GM19395 (cell line): ENCODE data around the gene CCDC158.
"Not testable (repeated sequence)": the region's sequence is repeated elsewhere in the genome, so short reads cannot be mapped to it uniquely, and the experiment has no call there.

Experiments
- ATAC-seq: cut with Tn5 transposase; IDR thresholded peaks from one replicate; pipeline ENCODE4 v1.9.1; 2021; ENCODE audit warnings: mild to moderate bottlenecking, moderate library complexity; ENCODE audit not compliant: unreplicated experiment

CCDC158 gene

GRCh38 chr4:76282941-76283689 is 137.8 kb downstream of the CCDC158 start:
- ATAC-seq: no peak

- not testable (repeated sequence) for ATAC-seq
Observed at GRCh38 chr4:76281594-76281993, 139.3 kb downstream of the CCDC158 start.

GRCh38 chr4:76280488-76281441 is 140.2 kb downstream of the CCDC158 start:
- no peak for ATAC-seq

- ATAC-seq: no peak
Observed at GRCh38 chr4:76279462-76279861, 141.5 kb downstream of the CCDC158 start.

- ATAC-seq: no peak
Observed at GRCh38 chr4:76278583-76278982, 142.4 kb downstream of the CCDC158 start.

- ATAC-seq: no peak
Observed at GRCh38 chr4:76277667-76278066, 143.3 kb downstream of the CCDC158 start.

GRCh38 chr4:76276813-76277212 is 144.1 kb downstream of the CCDC158 start:
- no peak for ATAC-seq

GRCh38 chr4:76275486-76276124 is 145.3 kb downstream of the CCDC158 start:
- no peak for ATAC-seq

- ATAC-seq: no peak
Observed at GRCh38 chr4:76272999-76273398, 147.9 kb downstream of the CCDC158 start.

GRCh38 chr4:76272582-76272981 is 148.4 kb downstream of the CCDC158 start:
- no peak for ATAC-seq

- ATAC-seq: no peak
Observed at GRCh38 chr4:76272073-76272472, 148.9 kb downstream of the CCDC158 start.

- no peak for ATAC-seq
Observed at GRCh38 chr4:76271248-76271647, 149.7 kb downstream of the CCDC158 start.

GRCh38 chr4:76270244-76271175 is 150.4 kb downstream of the CCDC158 start:
- ATAC-seq: no peak

GRCh38 chr4:76267811-76268210 is 153.1 kb downstream of the CCDC158 start:
- ATAC-seq: no peak

GRCh38 chr4:76266627-76267026 is 154.3 kb downstream of the CCDC158 start:
- no peak for ATAC-seq

GRCh38 chr4:76265631-76266218 is 155.2 kb downstream of the CCDC158 start:
- ATAC-seq: no peak
